ENCODE results near the gene INKA1.
"Not testable (repeated sequence)": the region's sequence is repeated elsewhere in the genome, so short reads cannot be mapped to it uniquely, and the experiment has no call there.

Gene INKA1

DNA sequence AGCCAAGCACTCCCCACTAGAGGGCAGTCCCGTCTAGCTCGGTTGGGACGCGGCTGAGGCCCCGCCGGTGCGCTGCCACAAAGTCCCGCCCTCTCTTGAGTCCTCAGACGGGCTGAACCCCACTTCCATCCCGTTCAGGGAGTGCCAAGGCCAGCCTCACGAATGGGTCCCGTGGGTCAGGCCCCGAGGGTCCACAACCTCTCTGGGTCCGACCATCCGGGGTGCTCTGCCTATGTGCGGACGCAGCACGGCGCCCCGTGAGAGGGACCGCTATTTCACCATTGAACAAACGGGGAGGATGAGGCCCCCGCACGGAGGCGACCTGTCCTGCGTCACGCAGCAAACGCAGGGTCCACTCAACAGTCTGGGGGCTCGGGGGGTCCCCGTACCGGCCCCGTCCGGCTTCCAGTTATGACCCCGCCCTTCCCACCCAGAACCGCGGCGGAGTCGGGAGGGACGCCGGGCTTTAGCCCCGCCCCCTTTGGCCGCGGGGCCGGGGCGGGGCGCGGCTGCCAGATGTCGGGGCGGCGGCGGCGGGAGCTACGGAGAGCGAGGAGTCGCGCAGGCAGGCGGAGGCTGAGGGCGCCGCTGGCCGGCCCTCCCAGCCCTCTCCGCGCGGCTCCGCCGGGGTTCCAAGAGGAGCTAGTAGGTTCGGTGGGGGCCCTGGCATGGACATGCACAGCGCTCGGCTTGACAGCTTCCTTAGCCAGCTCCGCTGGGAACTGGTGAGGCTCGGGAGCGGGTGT is at the start of gene INKA1:
Gene INKA1, plus strand, starts transcription at position 543 of the 746 bp plus-strand sequence. Its CDS starts 132 bp downstream, at position 675.
- peak; percentile 67 for DNase-seq

- no peak for DNase-seq
These were observed 48.5 kb upstream of the INKA1 start for GRCh38 chr3:49754536-49754935.

- DNase-seq: no peak
These were observed 47.0 kb upstream of the INKA1 start for GRCh38 chr3:49756036-49756435.

GRCh38 chr3:49757197-49757596 is 45.9 kb upstream of the INKA1 start:
- no peak for DNase-seq

GRCh38 chr3:49759226-49759625 is 43.8 kb upstream of the INKA1 start:
- no peak for DNase-seq

GRCh38 chr3:49761661-49762060 is 41.4 kb upstream of the INKA1 start:
- DNase-seq: no peak

- no peak for DNase-seq
These were observed 39.1 kb upstream of the INKA1 start for GRCh38 chr3:49763981-49764380.

GRCh38 chr3:49769286-49769915 is 33.7 kb upstream of the INKA1 start:
- no peak for DNase-seq

- no peak for DNase-seq
These were observed 33.1 kb upstream of the INKA1 start for GRCh38 chr3:49769926-49770325.

- no peak for DNase-seq
These were observed 31.6 kb upstream of the INKA1 start for GRCh38 chr3:49771340-49771938.

- no peak for DNase-seq
These were observed 30.4 kb upstream of the INKA1 start for GRCh38 chr3:49772703-49773102.

DNA sequence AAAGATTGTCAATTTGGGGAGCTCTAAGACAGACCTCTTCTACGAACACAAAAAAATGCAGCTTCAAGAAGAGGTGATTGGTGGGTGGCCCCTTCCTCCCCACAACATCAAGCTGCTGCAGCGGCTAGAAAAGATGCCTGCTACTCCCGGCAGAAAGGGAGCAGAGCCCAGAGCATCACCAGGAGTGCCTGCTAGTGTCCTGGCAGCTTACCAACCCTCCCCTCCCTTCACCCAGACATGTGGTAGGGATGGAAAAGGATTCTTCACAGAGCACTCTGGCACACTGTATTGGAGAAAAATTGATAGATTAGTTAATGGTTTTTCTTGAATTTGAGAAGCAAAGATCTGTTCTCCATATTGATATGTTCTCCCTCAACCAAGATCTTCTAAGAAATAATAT is 27.5 kb upstream of the INKA1 start:
- no peak for DNase-seq

GRCh38 chr3:49776101-49776500 is 27.0 kb upstream of the INKA1 start:
- not testable (repeated sequence) for DNase-seq

DNA sequence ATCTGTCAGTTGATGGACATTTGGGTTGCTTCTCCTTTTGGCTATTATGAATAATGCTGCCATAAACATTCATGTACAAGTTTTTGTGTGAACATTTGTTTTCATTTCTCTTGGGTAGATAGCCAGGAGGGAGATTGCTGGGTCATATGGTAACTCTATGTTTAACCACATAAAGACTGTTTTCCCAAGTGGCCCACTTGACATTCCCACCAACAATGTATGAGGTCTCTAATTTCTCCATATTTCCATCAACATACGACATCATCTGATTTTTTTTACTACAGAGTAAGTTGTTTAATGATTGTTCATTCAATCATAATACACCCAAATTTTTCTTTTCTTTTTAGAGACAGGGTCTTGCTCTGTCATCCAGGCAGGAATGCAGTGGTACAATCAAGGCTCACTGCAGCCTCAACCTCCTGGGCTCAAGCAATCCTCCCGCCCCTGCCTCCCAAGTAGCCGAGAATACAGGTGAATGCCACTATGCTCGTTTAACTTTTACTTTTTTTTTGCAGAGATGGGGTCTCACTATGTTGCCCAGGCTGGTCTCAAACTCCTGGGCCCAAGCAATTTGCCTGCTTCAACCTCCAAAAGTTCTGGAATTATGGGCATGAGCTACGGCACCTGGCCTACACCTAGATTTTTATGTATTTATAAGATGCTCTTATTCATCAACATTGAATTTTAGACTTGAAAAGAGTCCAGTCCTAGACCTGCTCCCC is 23.5 kb upstream of the INKA1 start:
- DNase-seq: no peak

- no peak for DNase-seq
These were observed 22.7 kb upstream of the INKA1 start for GRCh38 chr3:49780080-49780974.

DNA sequence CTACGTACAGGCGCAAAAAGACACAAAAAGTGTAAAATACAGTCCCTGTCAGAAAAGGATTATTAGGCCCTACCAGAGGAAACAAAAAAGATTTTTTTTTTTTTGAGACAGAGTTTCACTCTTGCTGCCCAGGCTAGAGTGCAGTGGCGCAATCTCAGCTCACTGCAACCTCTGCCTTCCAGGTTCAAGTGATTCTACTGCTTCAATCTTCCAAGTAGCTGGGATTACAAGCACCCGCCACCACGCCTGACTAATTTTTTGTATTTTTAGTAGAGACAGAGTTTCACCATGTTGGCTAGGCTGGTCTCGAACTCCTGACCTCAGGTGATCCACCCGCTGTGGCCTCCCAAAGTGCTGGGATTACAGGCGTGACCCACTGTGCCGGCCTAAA is 22.1 kb upstream of the INKA1 start:
- DNase-seq: not testable (repeated sequence)

GRCh38 chr3:49781415-49782199 is 21.5 kb upstream of the INKA1 start:
- no peak for DNase-seq

DNA sequence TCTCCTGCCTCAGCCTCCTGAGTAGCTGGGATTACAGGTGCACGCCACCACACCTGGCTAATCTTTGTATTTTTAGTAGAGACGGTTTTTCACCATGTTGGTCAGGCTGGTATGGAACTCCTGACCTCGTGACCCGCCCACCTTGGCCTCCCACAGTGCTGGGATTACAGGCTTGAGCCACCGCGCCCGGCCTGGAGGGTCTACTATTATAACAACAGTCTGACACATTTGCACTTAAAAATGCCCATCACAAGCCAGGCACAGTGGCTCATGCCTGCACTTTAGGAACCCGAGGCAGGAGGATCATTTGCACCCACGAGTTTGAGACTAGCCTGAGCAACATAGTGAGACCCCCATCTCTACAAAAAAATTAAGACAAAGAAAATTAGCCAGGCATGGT is 20.8 kb upstream of the INKA1 start:
- not testable (repeated sequence) for DNase-seq

DNA sequence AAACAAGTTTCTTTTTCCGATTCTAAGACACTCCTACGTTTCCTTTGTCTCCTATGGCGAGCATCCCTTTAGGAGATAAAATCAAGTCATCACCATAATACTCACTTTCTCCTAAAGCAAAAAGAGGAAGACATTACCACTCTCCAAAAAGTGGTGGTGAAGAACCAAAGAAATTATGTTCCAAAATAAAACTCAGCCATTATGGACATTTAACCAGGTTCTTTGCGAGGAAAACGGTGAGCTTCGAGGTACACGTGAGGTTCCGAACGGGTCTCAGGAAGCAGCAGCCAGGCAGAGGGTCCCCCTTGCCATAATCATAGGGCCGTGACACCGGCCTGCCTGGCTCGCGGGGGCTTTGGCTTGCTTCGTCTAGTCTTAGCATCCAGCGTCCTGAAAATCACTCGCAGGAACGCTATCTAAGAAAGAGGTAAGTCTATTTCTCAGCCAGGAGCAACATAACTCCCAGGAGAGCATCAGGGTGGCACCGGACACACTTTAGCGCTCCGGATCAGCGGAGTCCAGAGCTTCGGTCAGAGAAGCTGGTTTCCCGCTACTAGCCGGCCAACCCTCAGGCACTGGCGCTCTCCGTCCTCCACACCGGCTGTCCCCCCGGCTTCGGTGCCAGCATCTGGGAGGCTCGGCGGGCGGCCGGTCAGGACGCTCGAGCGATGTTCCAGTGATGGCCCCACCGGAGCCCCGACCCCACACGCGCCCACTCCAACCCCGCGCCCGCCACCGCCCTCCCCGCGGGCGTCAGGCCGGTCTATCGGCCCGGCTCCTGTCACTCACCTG is 17.3 kb upstream of the INKA1 start:
- no peak for DNase-seq

DNA sequence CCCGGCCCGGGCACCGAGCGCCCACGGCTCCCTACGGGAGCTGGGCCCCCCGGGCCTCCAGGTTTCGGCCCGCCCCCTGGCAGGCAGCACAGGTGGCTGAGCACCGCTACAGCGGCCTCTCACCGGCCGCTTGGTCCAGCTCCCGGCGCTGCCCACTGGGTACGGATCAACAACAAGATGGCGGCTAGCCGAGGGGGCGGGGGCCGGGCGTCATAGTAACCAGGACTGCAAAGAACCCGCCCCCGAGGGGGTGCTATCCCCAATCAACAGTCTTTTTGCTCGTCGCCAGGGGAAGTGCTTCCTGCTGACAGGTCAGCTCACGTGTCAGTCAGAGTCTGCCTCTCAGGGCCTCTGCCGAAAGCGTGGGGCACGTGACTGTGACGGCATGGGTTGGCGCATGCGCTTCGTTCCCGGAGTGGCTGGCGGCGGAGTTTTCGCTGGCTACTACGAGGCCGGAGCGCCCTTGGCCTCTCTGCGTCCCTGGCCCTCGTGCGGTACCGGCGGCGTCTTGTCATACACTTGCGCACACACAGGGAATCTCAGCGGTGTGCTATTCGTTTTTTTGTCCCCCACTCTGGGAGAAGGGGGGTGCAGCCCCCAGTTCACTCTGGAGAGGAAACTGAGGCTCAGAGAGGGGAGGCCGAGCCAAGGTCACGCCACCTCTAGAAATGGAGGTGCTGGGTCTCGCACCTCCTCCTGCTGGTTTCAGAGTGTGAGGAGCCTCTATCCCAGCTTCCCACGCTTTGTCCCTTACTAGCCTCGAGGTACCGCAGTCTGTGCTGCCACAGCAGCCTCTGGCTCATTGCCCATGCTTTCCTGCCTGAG is 16.5 kb upstream of the INKA1 start, which contains the start of gene IP6K1:
Gene IP6K1, minus strand, starts transcription at position 186 of the 825 bp plus-strand sequence. CDS start 38,502 bp downstream, outside the sequence.
- DNase-seq: peak; percentile 97

Measured in NCI-H1105 treated with DMSO at 0.1 percent for 48 hours (cell line).